Activated T-cell treated with anti-CD3 and anti-CD28 coated beads for 24 hours (primary cell): ENCODE data around the gene LRP1.

Experiments used
- DNase-seq: peaks from one replicate; pipeline ENCODE4 v3.0.0-alpha.2; 2020; ENCODE audit warnings: low read depth

LRP1 gene

DNA sequence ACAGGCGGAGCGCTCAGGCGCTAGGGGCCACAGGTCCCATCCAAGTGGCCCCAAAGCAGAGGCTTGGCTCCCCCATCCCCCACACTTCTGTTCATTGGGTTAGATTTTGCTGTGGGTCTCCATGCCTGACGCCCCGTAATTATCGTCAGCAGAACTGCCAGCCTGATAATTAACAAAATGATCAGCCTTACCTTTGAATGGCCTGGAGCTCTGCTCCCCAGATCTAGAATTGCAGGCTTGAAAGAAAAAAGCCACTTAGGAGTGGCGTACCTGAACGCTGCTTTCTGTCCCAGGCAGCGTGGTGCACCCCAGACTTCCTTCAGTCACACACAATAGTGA is 47.8 kb downstream of the LRP1 start:
- DNase-seq: no peak

- no peak for DNase-seq
These were observed 48.6 kb downstream of the LRP1 start for GRCh38 chr12:57176846-57177245.

DNA sequence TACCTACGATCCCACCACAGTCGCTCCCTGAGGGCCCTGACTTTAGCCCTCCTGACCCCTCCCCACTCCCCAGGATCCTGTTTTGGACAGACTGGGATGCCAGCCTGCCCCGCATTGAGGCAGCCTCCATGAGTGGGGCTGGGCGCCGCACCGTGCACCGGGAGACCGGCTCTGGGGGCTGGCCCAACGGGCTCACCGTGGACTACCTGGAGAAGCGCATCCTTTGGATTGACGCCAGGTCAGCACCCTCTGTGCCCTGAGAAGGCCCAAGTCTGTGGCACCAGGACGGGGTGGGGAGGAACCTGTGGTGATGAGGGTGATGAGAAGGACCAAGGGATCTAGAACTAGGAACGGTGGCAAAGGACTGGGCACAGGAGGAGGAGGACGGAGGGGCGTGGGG is 49.1 kb downstream of the LRP1 start:
- no peak for DNase-seq

DNA sequence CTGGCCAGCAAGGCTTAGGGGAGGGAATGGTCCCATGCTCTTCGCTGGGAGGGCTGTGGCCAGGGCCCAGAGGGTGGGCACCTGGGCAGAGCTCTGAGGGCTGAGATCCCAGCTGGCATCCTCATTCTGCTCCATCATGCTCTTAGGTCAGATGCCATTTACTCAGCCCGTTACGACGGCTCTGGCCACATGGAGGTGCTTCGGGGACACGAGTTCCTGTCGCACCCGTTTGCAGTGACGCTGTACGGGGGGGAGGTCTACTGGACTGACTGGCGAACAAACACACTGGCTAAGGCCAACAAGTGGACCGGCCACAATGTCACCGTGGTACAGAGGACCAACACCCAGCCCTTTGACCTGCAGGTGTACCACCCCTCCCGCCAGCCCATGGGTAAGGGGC is 49.9 kb downstream of the LRP1 start:
- DNase-seq: no peak

- DNase-seq: no peak
These were observed 51.2 kb downstream of the LRP1 start for GRCh38 chr12:57179331-57180086.

DNA sequence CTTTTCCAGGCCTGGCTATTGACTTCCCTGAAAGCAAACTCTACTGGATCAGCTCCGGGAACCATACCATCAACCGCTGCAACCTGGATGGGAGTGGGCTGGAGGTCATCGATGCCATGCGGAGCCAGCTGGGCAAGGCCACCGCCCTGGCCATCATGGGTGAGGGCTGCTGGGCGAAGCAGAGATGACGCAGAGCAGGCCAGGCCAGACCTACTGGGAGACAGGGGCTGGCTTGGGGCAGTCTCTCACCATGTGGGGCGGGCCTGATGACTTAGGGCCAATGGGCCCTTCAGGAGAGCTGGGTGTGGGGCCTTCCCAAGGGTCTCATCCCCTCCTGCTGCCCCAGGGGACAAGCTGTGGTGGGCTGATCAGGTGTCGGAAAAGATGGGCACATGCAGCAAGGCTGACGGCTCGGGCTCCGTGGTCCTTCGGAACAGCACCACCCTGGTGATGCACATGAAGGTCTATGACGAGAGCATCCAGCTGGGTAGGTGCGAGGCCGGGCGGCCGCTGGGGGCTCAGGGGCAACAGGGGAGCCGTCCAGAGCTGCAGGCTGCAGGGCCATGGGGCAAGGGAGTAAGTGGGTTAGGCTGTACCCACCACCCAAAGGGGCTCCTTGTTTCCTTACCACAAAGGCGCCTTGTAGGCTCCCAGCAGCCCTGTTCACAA is 52.2 kb downstream of the LRP1 start:
- no peak for DNase-seq

DNA sequence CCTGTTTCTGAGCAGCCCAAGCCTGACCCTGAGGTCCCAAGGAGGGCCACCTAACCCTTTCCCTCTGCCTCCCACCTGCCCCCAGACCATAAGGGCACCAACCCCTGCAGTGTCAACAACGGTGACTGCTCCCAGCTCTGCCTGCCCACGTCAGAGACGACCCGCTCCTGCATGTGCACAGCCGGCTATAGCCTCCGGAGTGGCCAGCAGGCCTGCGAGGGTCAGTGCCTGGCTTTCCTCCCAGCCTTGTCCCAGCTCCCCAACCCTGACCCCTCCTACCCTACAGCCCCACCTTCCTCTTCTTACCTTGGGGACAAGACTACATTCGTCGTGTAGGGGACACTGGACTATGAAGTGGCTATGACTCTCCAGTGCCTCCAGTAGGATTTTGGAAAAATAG is 52.8 kb downstream of the LRP1 start:
- no peak for DNase-seq

- DNase-seq: no peak
These were observed 53.4 kb downstream of the LRP1 start for GRCh38 chr12:57181561-57182155.

- peak; percentile 77 for DNase-seq
These were observed 54.8 kb downstream of the LRP1 start for GRCh38 chr12:57182918-57183575.

GRCh38 chr12:57183939-57184725 is 55.8 kb downstream of the LRP1 start:
- no peak for DNase-seq

DNA sequence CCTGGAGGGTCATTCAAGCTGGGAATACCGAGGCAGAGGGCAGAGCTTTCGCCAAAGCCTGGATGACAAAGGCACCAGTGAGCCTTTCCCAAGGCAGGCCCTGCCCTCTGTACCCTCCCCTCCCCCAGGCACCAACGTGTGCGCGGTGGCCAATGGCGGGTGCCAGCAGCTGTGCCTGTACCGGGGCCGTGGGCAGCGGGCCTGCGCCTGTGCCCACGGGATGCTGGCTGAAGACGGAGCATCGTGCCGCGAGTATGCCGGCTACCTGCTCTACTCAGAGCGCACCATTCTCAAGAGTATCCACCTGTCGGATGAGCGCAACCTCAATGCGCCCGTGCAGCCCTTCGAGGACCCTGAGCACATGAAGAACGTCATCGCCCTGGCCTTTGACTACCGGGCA is 57.1 kb downstream of the LRP1 start:
- DNase-seq: no peak

GRCh38 chr12:57185906-57186508 is 57.7 kb downstream of the LRP1 start:
- no peak for DNase-seq

DNA sequence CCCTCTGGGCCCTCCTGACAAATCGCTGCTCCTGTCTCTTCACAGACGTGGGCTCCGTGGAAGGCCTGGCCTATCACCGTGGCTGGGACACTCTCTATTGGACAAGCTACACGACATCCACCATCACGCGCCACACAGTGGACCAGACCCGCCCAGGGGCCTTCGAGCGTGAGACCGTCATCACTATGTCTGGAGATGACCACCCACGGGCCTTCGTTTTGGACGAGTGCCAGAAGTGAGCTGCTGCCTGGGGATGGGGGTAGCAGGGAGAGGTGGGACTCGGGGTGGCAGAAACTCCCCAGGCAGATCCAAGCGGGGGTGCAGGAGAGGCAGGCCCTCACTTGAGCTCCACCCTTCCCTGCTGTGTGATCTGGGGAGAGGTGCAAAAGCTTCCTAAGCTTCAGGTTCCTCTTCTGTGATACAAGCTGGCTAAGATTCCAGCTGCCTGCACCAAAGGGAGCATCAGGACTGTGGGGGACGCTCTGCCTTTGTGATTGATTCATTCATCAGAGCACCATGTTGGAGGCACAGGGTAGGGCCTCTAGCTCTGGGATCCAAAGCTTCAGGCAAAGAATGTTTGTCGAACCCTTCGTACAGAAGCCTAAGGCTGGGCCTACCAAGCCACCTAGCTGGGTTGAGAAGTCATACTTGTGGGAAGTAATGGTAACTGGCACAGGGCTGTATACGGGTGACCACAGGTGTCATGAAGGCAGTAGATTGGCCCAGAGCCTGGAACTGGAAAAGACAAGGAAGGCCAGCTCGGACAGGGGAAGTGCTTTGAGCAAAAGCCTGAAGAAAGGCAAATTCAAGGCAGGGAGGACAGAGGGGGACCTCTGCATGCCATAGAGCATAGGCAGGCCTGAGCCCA is 59.2 kb downstream of the LRP1 start:
- no peak for DNase-seq

GRCh38 chr12:57188090-57188425 is 59.8 kb downstream of the LRP1 start:
- no peak for DNase-seq

- DNase-seq: no peak
These were observed 61.8 kb downstream of the LRP1 start for GRCh38 chr12:57190037-57190436.

- DNase-seq: no peak
These were observed 62.5 kb downstream of the LRP1 start for GRCh38 chr12:57190821-57191220.

GRCh38 chr12:57191410-57191809 is 63.1 kb downstream of the LRP1 start:
- DNase-seq: no peak

DNA sequence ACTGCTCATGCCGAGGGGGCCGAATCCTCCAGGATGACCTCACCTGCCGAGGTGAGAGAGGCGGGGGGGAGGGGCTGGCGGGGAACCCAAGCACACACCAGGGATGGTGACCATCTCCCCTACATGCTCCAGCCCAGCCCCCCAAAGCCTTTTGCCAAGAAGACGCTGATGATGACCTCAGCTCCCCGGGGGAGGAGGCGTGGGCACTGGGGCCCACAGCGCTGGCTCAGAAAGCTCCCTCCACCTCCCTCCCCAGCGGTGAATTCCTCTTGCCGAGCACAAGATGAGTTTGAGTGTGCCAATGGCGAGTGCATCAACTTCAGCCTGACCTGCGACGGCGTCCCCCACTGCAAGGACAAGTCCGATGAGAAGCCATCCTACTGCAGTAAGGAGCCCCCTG is 64.6 kb downstream of the LRP1 start:
- DNase-seq: no peak

DNA sequence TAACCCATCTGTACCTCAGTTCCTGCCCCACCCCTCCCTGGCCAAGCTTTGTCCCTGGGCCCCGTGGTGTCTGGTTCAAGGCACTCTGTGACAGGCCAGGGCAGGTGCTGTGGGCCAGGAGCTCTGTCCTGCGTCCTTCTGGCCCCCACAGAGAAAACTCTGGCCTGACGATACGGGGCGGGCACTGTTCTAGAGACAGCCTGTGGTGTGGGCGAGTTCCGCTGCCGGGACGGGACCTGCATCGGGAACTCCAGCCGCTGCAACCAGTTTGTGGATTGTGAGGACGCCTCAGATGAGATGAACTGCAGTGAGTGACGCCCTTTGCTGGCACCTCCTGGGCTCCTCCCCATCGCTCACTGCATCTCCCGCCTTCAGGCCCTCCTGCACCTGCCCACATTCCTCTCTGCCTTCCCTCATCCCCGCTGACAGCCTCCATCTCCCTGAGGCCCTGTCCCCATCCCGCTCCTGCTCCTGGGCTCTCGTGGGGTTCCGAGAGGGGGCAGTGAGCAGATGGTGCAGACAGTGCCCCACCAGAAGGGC is 65.5 kb downstream of the LRP1 start:
- no peak for DNase-seq

DNA sequence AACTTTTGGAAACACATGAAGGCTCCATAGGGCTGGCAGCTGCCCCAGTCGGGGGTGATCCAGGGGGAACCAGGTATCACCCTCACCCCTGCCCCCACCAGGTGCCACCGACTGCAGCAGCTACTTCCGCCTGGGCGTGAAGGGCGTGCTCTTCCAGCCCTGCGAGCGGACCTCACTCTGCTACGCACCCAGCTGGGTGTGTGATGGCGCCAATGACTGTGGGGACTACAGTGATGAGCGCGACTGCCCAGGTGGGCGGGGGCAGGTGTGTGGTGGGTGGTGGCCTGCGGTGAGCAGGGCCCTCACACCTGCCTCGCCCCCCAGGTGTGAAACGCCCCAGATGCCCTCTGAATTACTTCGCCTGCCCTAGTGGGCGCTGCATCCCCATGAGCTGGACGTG is 66.0 kb downstream of the LRP1 start:
- no peak for DNase-seq

GRCh38 chr12:57195186-57195585 is 66.9 kb downstream of the LRP1 start:
- no peak for DNase-seq
